Right atrium auricular region (tissue), 2 donors: ENCODE data around the gene TBC1D5. TPM values are rescaled to one million over a fixed set of nuclear protein-coding genes. Genes with fewer than 3 reads are reported as not detected.

Experiments
- DNase-seq: peaks from one replicate; pipeline ENCODE4 v3.0.0-alpha.2; 2019; ENCODE audit warnings: low spot score
- H3K27ac ChIP-seq, 2 donors: fragments of 200-600 bp; sonication (generic); 1 replicate in 1 of 2; 2 replicates in 1 of 2; pipeline ENCODE4 v1.5.1; 2016 to 2019
- H3K27me3 ChIP-seq, 2 donors: fragments of 200-600 bp; sonication (generic); one replicate each; pipeline versions ENCODE4 v1.5.1 to v1.6.0; 2017 to 2019
- H3K36me3 ChIP-seq: fragments of 200-600 bp; sonication (generic); one replicate; pipeline ENCODE4 v1.5.1; 2016
- H3K4me1 ChIP-seq, 2 donors: fragments of 200-600 bp; sonication (generic); one replicate each; pipeline versions ENCODE4 v1.5.1 to v1.6.0; 2017 to 2019
- H3K4me3 ChIP-seq, 2 donors: fragments of 200-600 bp; sonication (generic); 1 replicate in 1 of 2; 2 replicates in 1 of 2; pipeline ENCODE4 v1.5.1; 2017 to 2019; ENCODE audit warnings: mild to moderate bottlenecking in 1 of 2, moderate library complexity in 1 of 2
- H3K9me3 ChIP-seq, 2 donors: fragments of 200-600 bp; sonication (generic); one replicate each; pipeline ENCODE4 v1.5.1; 2019
- CTCF ChIP-seq, 2 donors: fragments of 200-600 bp; sonication (generic); IDR thresholded peaks; one replicate each; pipeline ENCODE4 v1.5.1; 2019; ENCODE audit warnings: antibody characterized with exemption in 2 of 2
- total RNA-seq, 2 donors: library from RNA; depleted of rRNA; stranded (reverse); fragments of >200 nt; gene quantifications; one replicate each; pipeline ENCODE4 v1.1.0, GENCODE V29; 2016

TBC1D5 gene
- total RNA-seq, 2 donors from 2014 or later: 35.2 to 40.2 TPM

- TF ChIP-seq CTCF (IDR thresholded peaks at IDR 0.05): no peak
- Histone ChIP-seq H3K27me3 (no peaks in the 10 kb centered on the region), H3K9me3 (no peaks in the 10 kb centered on the region), H3K4me3 (no peak overlapping the region), H3K27ac (peak overlapping the region; percentile 24 to 27), H3K36me3 (no peaks in the 10 kb centered on the region), H3K4me1 (peaks cover 0 to 10% of the 10 kb centered on the region in 2 donors)
- no peak for DNase-seq
Measured at GRCh38 chr3:17518189-17519059, 224.0 kb downstream of the TBC1D5 start.

GRCh38 chr3:17515445-17516234 is 226.8 kb downstream of the TBC1D5 start:
- Histone ChIP-seq H3K36me3 (no peaks in the 10 kb centered on the region), H3K9me3 (no peaks in the 10 kb centered on the region), H3K4me3 (no peak overlapping the region), H3K4me1 (peaks cover 0 to 10% of the 10 kb centered on the region in 2 donors), H3K27ac (no peak overlapping the region), H3K27me3 (no peaks in the 10 kb centered on the region)
- no peak for TF ChIP-seq CTCF (IDR thresholded peaks at IDR 0.05)
- no peak for DNase-seq

- Histone ChIP-seq H3K27me3 (no peaks in the 10 kb centered on the region), H3K4me3 (no peak overlapping the region), H3K4me1 (peaks cover 0 to 10% of the 10 kb centered on the region in 2 donors), H3K27ac (no peak overlapping the region), H3K36me3 (no peaks in the 10 kb centered on the region), H3K9me3 (no peaks in the 10 kb centered on the region)
- DNase-seq: no peak
- TF ChIP-seq CTCF (IDR thresholded peaks at IDR 0.05): no peak
Measured at GRCh38 chr3:17514597-17514996, 227.8 kb downstream of the TBC1D5 start.

- no peaks in the 10 kb centered on the region for H3K36me3 ChIP-seq
- H3K27ac ChIP-seq: no peak overlapping the region
- H3K9me3 ChIP-seq: no peaks in the 10 kb centered on the region
- no peak for DNase-seq
- H3K4me1 ChIP-seq: no peaks in the 10 kb centered on the region
- no peak overlapping the region for H3K4me3 ChIP-seq
- no peak for TF ChIP-seq CTCF (IDR thresholded peaks at IDR 0.05)
- no peaks in the 10 kb centered on the region for H3K27me3 ChIP-seq
Measured at GRCh38 chr3:17510265-17510664, 232.2 kb downstream of the TBC1D5 start.

- Histone ChIP-seq H3K27ac (no peak overlapping the region), H3K27me3 (no peaks in the 10 kb centered on the region), H3K4me3 (no peak overlapping the region), H3K36me3 (no peaks in the 10 kb centered on the region), H3K4me1 (no peaks in the 10 kb centered on the region), H3K9me3 (no peaks in the 10 kb centered on the region)
- no peak for TF ChIP-seq CTCF (IDR thresholded peaks at IDR 0.05)
- DNase-seq: no peak
Measured at GRCh38 chr3:17508180-17508752, 234.2 kb downstream of the TBC1D5 start.
